Breast epithelium (tissue), 3 donors: Measurements from ENCODE around the gene EVI2A.

Source experiments
- POLR2AphosphoS5 ChIP-seq, 3 donors: sonication (generic); formaldehyde crosslinking; IDR thresholded peaks; one replicate each; pipeline ENCODE4 v1.6.1; 2017; ENCODE audit warnings: antibody characterized with exemption in 3 of 3
- TF ChIP-seq, protein P1 (sequence below), 3 donors: fragments of 450-650 bp; IDR thresholded peaks; one replicate each; pipeline ENCODE4 v1.5.1; 2016 to 2017; ENCODE audit warnings: antibody characterized with exemption in 3 of 3, mild to moderate bottlenecking in 3 of 3, moderate library complexity in 3 of 3

DNA sequence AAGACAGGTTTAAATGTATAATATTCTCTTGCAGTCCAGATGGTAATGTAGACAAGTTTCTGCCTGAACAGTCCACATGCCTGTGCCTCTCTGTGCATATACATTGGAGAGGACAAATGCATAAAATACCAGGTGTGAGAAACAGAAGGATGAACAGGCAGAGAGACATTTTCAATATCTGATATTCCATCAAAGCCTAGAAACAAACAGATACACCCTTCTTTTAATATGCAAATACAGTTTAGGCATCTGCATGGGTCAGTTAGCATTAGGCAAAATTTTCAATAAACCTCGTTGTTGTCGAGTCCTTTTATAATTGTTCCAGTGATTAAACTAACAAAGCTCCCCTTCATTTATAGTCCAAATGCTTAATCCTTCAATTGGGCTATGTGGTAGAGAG, 25.3 kb downstream of the EVI2A start:
- TF ChIP-seq, protein P1, sequence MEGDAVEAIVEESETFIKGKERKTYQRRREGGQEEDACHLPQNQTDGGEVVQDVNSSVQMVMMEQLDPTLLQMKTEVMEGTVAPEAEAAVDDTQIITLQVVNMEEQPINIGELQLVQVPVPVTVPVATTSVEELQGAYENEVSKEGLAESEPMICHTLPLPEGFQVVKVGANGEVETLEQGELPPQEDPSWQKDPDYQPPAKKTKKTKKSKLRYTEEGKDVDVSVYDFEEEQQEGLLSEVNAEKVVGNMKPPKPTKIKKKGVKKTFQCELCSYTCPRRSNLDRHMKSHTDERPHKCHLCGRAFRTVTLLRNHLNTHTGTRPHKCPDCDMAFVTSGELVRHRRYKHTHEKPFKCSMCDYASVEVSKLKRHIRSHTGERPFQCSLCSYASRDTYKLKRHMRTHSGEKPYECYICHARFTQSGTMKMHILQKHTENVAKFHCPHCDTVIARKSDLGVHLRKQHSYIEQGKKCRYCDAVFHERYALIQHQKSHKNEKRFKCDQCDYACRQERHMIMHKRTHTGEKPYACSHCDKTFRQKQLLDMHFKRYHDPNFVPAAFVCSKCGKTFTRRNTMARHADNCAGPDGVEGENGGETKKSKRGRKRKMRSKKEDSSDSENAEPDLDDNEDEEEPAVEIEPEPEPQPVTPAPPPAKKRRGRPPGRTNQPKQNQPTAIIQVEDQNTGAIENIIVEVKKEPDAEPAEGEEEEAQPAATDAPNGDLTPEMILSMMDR (IDR thresholded peaks at IDR 0.05), result no peak
- TF ChIP-seq POLR2AphosphoS5 (IDR thresholded peaks at IDR 0.05), result no peak
